NCI-H128 (cell line): Measurements from ENCODE around the gene GATAD2A.
"Not testable (repeated sequence)": the region's sequence is repeated elsewhere in the genome, so short reads cannot be mapped to it uniquely, and the experiment has no call there.

ENCODE experiments used
- DNase-seq: peaks from one replicate; lab custom pipeline; 2025; ENCODE audit not compliant: unreplicated experiment; lab: John Stamatoyannopoulos, UW

GATAD2A gene

GRCh38 chr19:19463348-19464117, 58.1 kb downstream of the GATAD2A start:
- DNase-seq = no peak

- no peak for DNase-seq
Observed at GRCh38 chr19:19464339-19465098, 59.0 kb downstream of the GATAD2A start.

- DNase-seq = no peak
Observed at GRCh38 chr19:19465436-19466070, 60.1 kb downstream of the GATAD2A start.

- DNase-seq = no peak
Observed at GRCh38 chr19:19466201-19466600, 60.7 kb downstream of the GATAD2A start.

- DNase-seq = no peak
Observed at GRCh38 chr19:19468424-19469050, 63.1 kb downstream of the GATAD2A start.

- no peak for DNase-seq
Observed at GRCh38 chr19:19470579-19470978, 65.1 kb downstream of the GATAD2A start.

GRCh38 chr19:19471682-19472081, 66.2 kb downstream of the GATAD2A start:
- no peak for DNase-seq

- not testable (repeated sequence) for DNase-seq
Observed at GRCh38 chr19:19472106-19472505, 66.6 kb downstream of the GATAD2A start.

GRCh38 chr19:19475015-19475765, 69.7 kb downstream of the GATAD2A start:
- DNase-seq = no peak

GRCh38 chr19:19475849-19476828, 70.7 kb downstream of the GATAD2A start:
- no peak for DNase-seq

- DNase-seq = no peak
Observed at GRCh38 chr19:19477705-19478383, 72.4 kb downstream of the GATAD2A start.

- DNase-seq = no peak
Observed at GRCh38 chr19:19480688-19481087, 75.2 kb downstream of the GATAD2A start.

- DNase-seq = no peak
Observed at GRCh38 chr19:19482809-19483596, 77.5 kb downstream of the GATAD2A start.

- no peak for DNase-seq
Observed at GRCh38 chr19:19485161-19485997, 79.9 kb downstream of the GATAD2A start.

GRCh38 chr19:19485998-19486290, 80.5 kb downstream of the GATAD2A start:
- no peak for DNase-seq

- no peak for DNase-seq
Observed at GRCh38 chr19:19486343-19487076, 81.0 kb downstream of the GATAD2A start.
